ENCODE measurements around the gene FAM78B.

FAM78B gene

GRCh38 chr1:166082601-166083000 lies 84.2 kb downstream of the FAM78B start:
- Histone ChIP-seq H3K9ac (ENCODE audit: low read depth, low read length) (no peak overlapping the region), H3K4me3 (ENCODE audit: low read depth, low read length) (no peak overlapping the region), H3K9me3 (ENCODE audit: control insufficient read depth, insufficient read depth, low read length) (no peaks in the 10 kb centered on the region), H3K27me3 (ENCODE audit: control insufficient read depth, insufficient read depth, low read length) (no peaks in the 10 kb centered on the region), H3K36me3 (ENCODE audit: control insufficient read depth, insufficient read depth, low read length) (no peaks in the 10 kb centered on the region), H3K4me1 (ENCODE audit: control insufficient read depth, insufficient read depth, low read length) (no peaks in the 10 kb centered on the region)

- Histone ChIP-seq H3K9me3 (ENCODE audit: control insufficient read depth, insufficient read depth, low read length) (no peaks in the 10 kb centered on the region), H3K4me1 (ENCODE audit: control insufficient read depth, insufficient read depth, low read length) (no peaks in the 10 kb centered on the region), H3K27me3 (ENCODE audit: control insufficient read depth, insufficient read depth, low read length) (no peaks in the 10 kb centered on the region), H3K9ac (ENCODE audit: low read depth, low read length) (no peak overlapping the region), H3K36me3 (ENCODE audit: control insufficient read depth, insufficient read depth, low read length) (no peaks in the 10 kb centered on the region), H3K4me3 (ENCODE audit: low read depth, low read length) (no peak overlapping the region)
Observed at GRCh38 chr1:166080967-166081870, 85.6 kb downstream of the FAM78B start.

- Histone ChIP-seq H3K9me3 (ENCODE audit: control insufficient read depth, insufficient read depth, low read length) (no peaks in the 10 kb centered on the region), H3K27me3 (ENCODE audit: control insufficient read depth, insufficient read depth, low read length) (no peaks in the 10 kb centered on the region), H3K9ac (ENCODE audit: low read depth, low read length) (no peak overlapping the region), H3K4me3 (ENCODE audit: low read depth, low read length) (no peak overlapping the region), H3K4me1 (ENCODE audit: control insufficient read depth, insufficient read depth, low read length) (no peaks in the 10 kb centered on the region), H3K36me3 (ENCODE audit: control insufficient read depth, insufficient read depth, low read length) (no peaks in the 10 kb centered on the region)
Observed at GRCh38 chr1:166080277-166080966, 86.4 kb downstream of the FAM78B start.

- no peaks in the 10 kb centered on the region for H3K4me1 ChIP-seq (ENCODE audit: control insufficient read depth, insufficient read depth, low read length)
- no peak overlapping the region for H3K4me3 ChIP-seq (ENCODE audit: low read depth, low read length)
- H3K27me3 ChIP-seq (ENCODE audit: control insufficient read depth, insufficient read depth, low read length) = no peaks in the 10 kb centered on the region
- H3K36me3 ChIP-seq (ENCODE audit: control insufficient read depth, insufficient read depth, low read length) = no peaks in the 10 kb centered on the region
- no peaks in the 10 kb centered on the region for H3K9me3 ChIP-seq (ENCODE audit: control insufficient read depth, insufficient read depth, low read length)
- H3K9ac ChIP-seq (ENCODE audit: low read depth, low read length) = no peak overlapping the region
Observed at GRCh38 chr1:166079276-166079675, 87.5 kb downstream of the FAM78B start.

- Histone ChIP-seq H3K4me1 (ENCODE audit: control insufficient read depth, insufficient read depth, low read length) (no peaks in the 10 kb centered on the region), H3K4me3 (ENCODE audit: low read depth, low read length) (no peak overlapping the region), H3K36me3 (ENCODE audit: control insufficient read depth, insufficient read depth, low read length) (no peaks in the 10 kb centered on the region), H3K9ac (ENCODE audit: low read depth, low read length) (no peak overlapping the region), H3K27me3 (ENCODE audit: control insufficient read depth, insufficient read depth, low read length) (no peaks in the 10 kb centered on the region), H3K9me3 (ENCODE audit: control insufficient read depth, insufficient read depth, low read length) (no peaks in the 10 kb centered on the region)
Observed at GRCh38 chr1:166073489-166073888, 93.3 kb downstream of the FAM78B start.

- no peaks in the 10 kb centered on the region for H3K36me3 ChIP-seq (ENCODE audit: control insufficient read depth, insufficient read depth, low read length)
- H3K9ac ChIP-seq (ENCODE audit: low read depth, low read length) = no peak overlapping the region
- no peak overlapping the region for H3K4me3 ChIP-seq (ENCODE audit: low read depth, low read length)
- no peaks in the 10 kb centered on the region for H3K27me3 ChIP-seq (ENCODE audit: control insufficient read depth, insufficient read depth, low read length)
- H3K9me3 ChIP-seq (ENCODE audit: control insufficient read depth, insufficient read depth, low read length) = no peaks in the 10 kb centered on the region
- peaks cover 3% of the 10 kb centered on the region for H3K4me1 ChIP-seq (ENCODE audit: control insufficient read depth, insufficient read depth, low read length)
Observed at GRCh38 chr1:166069390-166069789, 97.4 kb downstream of the FAM78B start.

GRCh38 chr1:166066107-166066506 lies 100.7 kb downstream of the FAM78B start:
- Histone ChIP-seq H3K4me1 (ENCODE audit: control insufficient read depth, insufficient read depth, low read length) (peaks cover 3% of the 10 kb centered on the region), H3K9me3 (ENCODE audit: control insufficient read depth, insufficient read depth, low read length) (no peaks in the 10 kb centered on the region), H3K9ac (ENCODE audit: low read depth, low read length) (no peak overlapping the region), H3K36me3 (ENCODE audit: control insufficient read depth, insufficient read depth, low read length) (no peaks in the 10 kb centered on the region), H3K27me3 (ENCODE audit: control insufficient read depth, insufficient read depth, low read length) (no peaks in the 10 kb centered on the region), H3K4me3 (ENCODE audit: low read depth, low read length) (no peak overlapping the region)

GRCh38 chr1:166064951-166065350 lies 101.8 kb downstream of the FAM78B start:
- Histone ChIP-seq H3K36me3 (ENCODE audit: control insufficient read depth, insufficient read depth, low read length) (no peaks in the 10 kb centered on the region), H3K9me3 (ENCODE audit: control insufficient read depth, insufficient read depth, low read length) (no peaks in the 10 kb centered on the region), H3K27me3 (ENCODE audit: control insufficient read depth, insufficient read depth, low read length) (no peaks in the 10 kb centered on the region), H3K4me3 (ENCODE audit: low read depth, low read length) (no peak overlapping the region), H3K4me1 (ENCODE audit: control insufficient read depth, insufficient read depth, low read length) (peaks cover 3% of the 10 kb centered on the region), H3K9ac (ENCODE audit: low read depth, low read length) (no peak overlapping the region)

GRCh38 chr1:166064313-166064926 lies 102.4 kb downstream of the FAM78B start:
- Histone ChIP-seq H3K27me3 (ENCODE audit: control insufficient read depth, insufficient read depth, low read length) (no peaks in the 10 kb centered on the region), H3K4me1 (ENCODE audit: control insufficient read depth, insufficient read depth, low read length) (peaks cover 3% of the 10 kb centered on the region), H3K9me3 (ENCODE audit: control insufficient read depth, insufficient read depth, low read length) (no peaks in the 10 kb centered on the region), H3K36me3 (ENCODE audit: control insufficient read depth, insufficient read depth, low read length) (no peaks in the 10 kb centered on the region), H3K4me3 (ENCODE audit: low read depth, low read length) (no peak overlapping the region), H3K9ac (ENCODE audit: low read depth, low read length) (no peak overlapping the region)

- peaks cover 3% of the 10 kb centered on the region for H3K4me1 ChIP-seq (ENCODE audit: control insufficient read depth, insufficient read depth, low read length)
Observed at GRCh38 chr1:166063701-166064100, 103.1 kb downstream of the FAM78B start.

GRCh38 chr1:166062421-166063070 lies 104.3 kb downstream of the FAM78B start:
- Histone ChIP-seq H3K4me3 (ENCODE audit: low read depth, low read length) (no peak overlapping the region), H3K4me1 (ENCODE audit: control insufficient read depth, insufficient read depth, low read length) (peaks cover 3% of the 10 kb centered on the region), H3K27me3 (ENCODE audit: control insufficient read depth, insufficient read depth, low read length) (no peaks in the 10 kb centered on the region), H3K36me3 (ENCODE audit: control insufficient read depth, insufficient read depth, low read length) (no peaks in the 10 kb centered on the region), H3K9ac (ENCODE audit: low read depth, low read length) (no peak overlapping the region), H3K9me3 (ENCODE audit: control insufficient read depth, insufficient read depth, low read length) (no peaks in the 10 kb centered on the region)

More at GRCh38 chr1:166063701-166064100, 103.1 kb downstream of the FAM78B start:
- Histone ChIP-seq H3K9ac (ENCODE audit: low read depth, low read length) (no peak overlapping the region), H3K4me3 (ENCODE audit: low read depth, low read length) (no peak overlapping the region), H3K27me3 (ENCODE audit: control insufficient read depth, insufficient read depth, low read length) (no peaks in the 10 kb centered on the region), H3K9me3 (ENCODE audit: control insufficient read depth, insufficient read depth, low read length) (no peaks in the 10 kb centered on the region), H3K36me3 (ENCODE audit: control insufficient read depth, insufficient read depth, low read length) (no peaks in the 10 kb centered on the region)

All from iPS-15b (cell line).